Neural crest cell (in vitro differentiated cells): Measurements from ENCODE around the gene FHIT. TPM values are rescaled to one million over a fixed set of nuclear protein-coding genes. Genes with fewer than 3 reads are reported as not detected.

ENCODE experiments used
- DNase-seq: peaks from one replicate; pipeline ENCODE4 v3.0.0; 2021; ENCODE audit warnings: low read depth, mixed read lengths, low spot score
- H3K27ac Mint-ChIP-seq: one replicate; pipeline ENCODE4 v1.8.0; 2021; ENCODE audit warnings: mild to moderate bottlenecking, mixed read lengths; ENCODE audit not compliant: unreplicated experiment
- H3K27me3 Mint-ChIP-seq: 2 replicates; pipeline ENCODE4 v1.8.0; 2021; ENCODE audit warnings: low read depth, mild to moderate bottlenecking, mixed read lengths
- H3K36me3 Mint-ChIP-seq: 2 replicates; pipeline ENCODE4 v1.8.0; 2021; ENCODE audit warnings: low read depth, mild to moderate bottlenecking, mixed read lengths
- H3K4me1 Mint-ChIP-seq: 2 replicates; pipeline ENCODE4 v1.8.0; 2021; ENCODE audit warnings: mixed read lengths
- H3K4me3 Mint-ChIP-seq: one replicate; pipeline ENCODE4 v1.8.0; 2021; ENCODE audit warnings: mild to moderate bottlenecking, mixed read lengths
- H3K9me3 Mint-ChIP-seq: 2 replicates; pipeline ENCODE4 v1.8.0; 2021; ENCODE audit warnings: mixed read lengths
- total RNA-seq: library from RNA; stranded (reverse); gene quantifications from 2 replicates; pipeline ENCODE4 v1.2.1, GENCODE V29; 2021
- TF ChIP-seq, protein P1 (sequence below): fragments of 200-600 bp; sonication (generic); conservative IDR thresholded peaks from 2 replicates; pipeline ENCODE4 v1.5.0; 2021; ENCODE audit warnings: antibody characterized with exemption, mild to moderate bottlenecking

FHIT gene
- total RNA-seq, 1 donor from 2014 or later, result 5.2 TPM

DNA sequence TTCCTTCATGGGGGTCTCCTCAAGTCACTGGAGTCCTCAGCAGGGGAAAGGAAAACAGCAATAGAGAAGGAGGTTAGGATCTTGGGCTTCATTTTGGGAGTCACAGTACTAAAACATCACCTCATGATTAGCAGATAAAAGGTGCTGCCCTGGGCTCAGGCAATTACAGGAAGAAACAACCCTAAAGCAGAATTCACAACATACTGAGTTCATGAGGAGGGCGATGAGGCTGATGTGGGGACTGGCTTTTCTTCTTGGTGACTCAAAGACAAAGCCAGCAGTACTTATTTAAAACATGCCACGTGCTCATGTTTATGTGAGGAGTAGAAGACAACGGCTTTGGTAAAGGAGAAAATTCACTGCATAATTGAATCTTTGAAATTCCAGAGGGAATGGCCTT lies 1379.1 kb downstream of the FHIT start:
- H3K27ac Mint-ChIP-seq, result no peak overlapping the region
- H3K27me3 Mint-ChIP-seq, result no peaks in the 10 kb centered on the region
- DNase-seq, result no peak
- H3K4me1 Mint-ChIP-seq, result peaks cover 26% of the 10 kb centered on the region
- peaks cover 9% of the 10 kb centered on the region for H3K9me3 Mint-ChIP-seq
- TF ChIP-seq, protein P1, sequence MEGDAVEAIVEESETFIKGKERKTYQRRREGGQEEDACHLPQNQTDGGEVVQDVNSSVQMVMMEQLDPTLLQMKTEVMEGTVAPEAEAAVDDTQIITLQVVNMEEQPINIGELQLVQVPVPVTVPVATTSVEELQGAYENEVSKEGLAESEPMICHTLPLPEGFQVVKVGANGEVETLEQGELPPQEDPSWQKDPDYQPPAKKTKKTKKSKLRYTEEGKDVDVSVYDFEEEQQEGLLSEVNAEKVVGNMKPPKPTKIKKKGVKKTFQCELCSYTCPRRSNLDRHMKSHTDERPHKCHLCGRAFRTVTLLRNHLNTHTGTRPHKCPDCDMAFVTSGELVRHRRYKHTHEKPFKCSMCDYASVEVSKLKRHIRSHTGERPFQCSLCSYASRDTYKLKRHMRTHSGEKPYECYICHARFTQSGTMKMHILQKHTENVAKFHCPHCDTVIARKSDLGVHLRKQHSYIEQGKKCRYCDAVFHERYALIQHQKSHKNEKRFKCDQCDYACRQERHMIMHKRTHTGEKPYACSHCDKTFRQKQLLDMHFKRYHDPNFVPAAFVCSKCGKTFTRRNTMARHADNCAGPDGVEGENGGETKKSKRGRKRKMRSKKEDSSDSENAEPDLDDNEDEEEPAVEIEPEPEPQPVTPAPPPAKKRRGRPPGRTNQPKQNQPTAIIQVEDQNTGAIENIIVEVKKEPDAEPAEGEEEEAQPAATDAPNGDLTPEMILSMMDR, result no peak
- H3K4me3 Mint-ChIP-seq, result no peak overlapping the region
- H3K36me3 Mint-ChIP-seq, result no peaks in the 10 kb centered on the region

DNA sequence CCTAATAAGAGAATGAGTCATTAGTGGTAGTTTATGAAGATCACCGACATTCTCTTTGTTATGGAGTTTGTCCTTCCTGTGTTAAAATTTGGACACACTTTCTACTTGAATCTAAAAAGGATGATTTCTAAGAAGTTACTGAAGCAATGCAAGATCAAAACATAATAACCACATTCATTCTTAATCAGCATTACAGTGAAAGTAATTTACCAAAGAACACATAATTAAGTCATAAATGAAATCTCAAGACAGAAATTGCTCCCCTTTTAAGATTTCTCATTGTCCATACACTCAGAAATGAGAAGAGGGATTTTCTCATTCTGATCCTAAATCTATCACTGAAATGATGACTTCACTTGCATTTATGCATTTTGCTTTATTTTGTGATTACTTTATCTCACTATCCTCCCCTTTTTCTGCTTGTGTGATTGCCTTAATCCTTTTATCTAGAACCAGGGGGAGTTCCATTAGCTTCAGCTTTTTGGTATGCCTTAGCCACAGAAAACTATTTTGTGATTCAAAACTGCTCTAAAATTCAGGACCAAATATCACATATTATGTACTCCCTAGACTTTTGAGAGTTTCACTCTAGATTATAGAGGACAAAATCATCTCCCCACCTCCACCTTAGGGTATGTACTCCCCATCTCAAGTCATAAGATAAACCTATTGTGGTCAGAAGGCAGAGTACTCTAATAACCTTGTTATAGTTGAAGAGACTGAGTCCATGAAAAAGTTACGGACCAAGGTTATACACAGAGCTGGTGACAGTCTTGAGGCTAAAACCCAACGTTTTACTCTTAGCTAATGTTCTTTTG lies 1383.9 kb downstream of the FHIT start:
- no peak for DNase-seq
- H3K9me3 Mint-ChIP-seq, result peaks cover 19% of the 10 kb centered on the region
- no peaks in the 10 kb centered on the region for H3K27me3 Mint-ChIP-seq
- H3K4me1 Mint-ChIP-seq, result peaks cover 17% of the 10 kb centered on the region
- no peak overlapping the region for H3K27ac Mint-ChIP-seq
- peaks cover 7% of the 10 kb centered on the region for H3K36me3 Mint-ChIP-seq
- H3K4me3 Mint-ChIP-seq, result no peak overlapping the region
- TF ChIP-seq, protein P1, result no peak

DNA sequence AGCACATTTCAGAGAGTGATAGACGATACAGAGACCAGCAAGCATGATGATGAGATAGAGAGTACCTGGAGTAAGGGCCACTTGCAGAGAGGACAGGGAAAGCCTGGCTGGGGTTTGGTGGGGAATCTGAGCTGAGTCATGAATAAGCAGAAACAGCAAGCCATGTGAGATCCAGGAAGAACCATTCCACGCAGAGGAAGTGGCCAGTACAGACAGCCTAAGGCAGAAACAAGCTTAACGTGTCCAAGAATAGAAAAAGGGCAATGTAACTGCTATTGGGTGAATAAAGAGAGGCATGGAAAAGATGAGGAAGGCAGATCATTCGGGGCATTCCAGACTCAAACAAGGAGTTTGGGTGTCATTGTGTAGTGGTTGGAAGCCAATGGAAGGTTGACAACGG lies 1385.2 kb downstream of the FHIT start:
- no peak for DNase-seq

DNA sequence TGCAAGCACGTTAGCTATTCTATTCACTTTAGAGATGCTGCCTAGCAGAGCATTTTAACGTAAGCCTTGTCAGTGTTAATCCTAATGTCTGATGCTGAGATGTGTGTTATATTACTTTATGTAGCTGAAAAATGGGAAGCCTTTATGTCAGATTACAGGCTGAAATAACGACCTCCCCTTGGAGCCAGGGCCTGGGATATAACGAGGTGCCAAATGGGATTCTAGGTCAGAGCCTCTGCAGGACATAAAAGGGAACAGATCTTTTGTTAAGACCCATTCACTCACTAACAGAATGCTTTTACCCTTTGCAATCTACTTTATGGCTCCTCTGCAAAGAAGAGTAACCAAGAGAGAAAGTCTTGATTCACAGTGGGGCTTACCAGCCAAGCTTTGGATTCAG lies 1385.9 kb downstream of the FHIT start:
- TF ChIP-seq, protein P1, result no peak
- Mint-ChIP-seq H3K4me3 (no peak overlapping the region), H3K36me3 (peaks cover 7% of the 10 kb centered on the region), H3K9me3 (peaks cover 22% of the 10 kb centered on the region), H3K4me1 (peaks cover 14% of the 10 kb centered on the region), H3K27me3 (no peaks in the 10 kb centered on the region), H3K27ac (no peak overlapping the region)
- no peak for DNase-seq

More for the DNA sequence above, 1385.2 kb downstream of the FHIT start:
- Mint-ChIP-seq H3K27ac (no peak overlapping the region), H3K4me3 (no peak overlapping the region), H3K9me3 (peaks cover 22% of the 10 kb centered on the region), H3K36me3 (peaks cover 7% of the 10 kb centered on the region), H3K27me3 (no peaks in the 10 kb centered on the region), H3K4me1 (peaks cover 14% of the 10 kb centered on the region)
- TF ChIP-seq, protein P1, result no peak

DNA sequence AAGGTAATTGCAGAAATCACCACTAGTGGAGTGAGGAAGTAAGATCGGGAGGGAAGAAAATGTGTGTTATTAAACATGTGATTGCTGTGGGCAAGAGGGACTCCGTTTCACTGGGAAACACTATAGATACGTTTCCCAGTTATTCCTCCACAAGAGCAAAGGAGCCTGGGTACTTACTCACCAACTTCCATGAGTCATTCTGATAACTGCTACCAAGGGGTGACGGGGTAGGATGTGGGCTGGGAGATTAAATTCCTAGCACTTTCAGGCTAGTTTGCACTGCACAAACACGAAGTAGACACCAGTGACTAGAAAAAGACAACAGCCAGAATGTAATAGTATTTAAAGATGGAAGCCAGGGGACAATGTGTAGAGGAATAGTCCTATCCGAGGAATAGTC lies 1388.6 kb downstream of the FHIT start:
- TF ChIP-seq, protein P1, result no peak
- H3K27ac Mint-ChIP-seq, result no peak overlapping the region
- no peak for DNase-seq
- peaks cover 13% of the 10 kb centered on the region for H3K9me3 Mint-ChIP-seq
- H3K36me3 Mint-ChIP-seq, result peaks cover 7% of the 10 kb centered on the region
- H3K4me1 Mint-ChIP-seq, result peaks cover 17% of the 10 kb centered on the region
- H3K4me3 Mint-ChIP-seq, result no peak overlapping the region
- H3K27me3 Mint-ChIP-seq, result no peaks in the 10 kb centered on the region
